Smooth muscle cell (in vitro differentiated cells): ENCODE measurements around the gene SEZ6L2. TPM values are rescaled to one million over a fixed set of nuclear protein-coding genes. Genes with fewer than 3 reads are reported as not detected.
A peak's percentile ranks its signal among the peaks of the same experiment; 100 is the strongest.

ENCODE experiments used
- DNase-seq: peaks from one replicate; lab custom pipeline; 2025; ENCODE audit not compliant: unreplicated experiment; lab: John Stamatoyannopoulos, UW
- H2AFZ ChIP-seq: fragments of 200-600 bp; sonication (generic); 2 replicates; pipeline ENCODE4 v1.6.0; 2016; ENCODE audit warnings: antibody characterized with exemption, low read depth, mild to moderate bottlenecking
- H3F3A ChIP-seq: fragments of 200-600 bp; sonication (generic); 2 replicates; pipeline ENCODE4 v1.6.0; 2017; ENCODE audit warnings: antibody characterized with exemption, low read depth
- H3K27ac ChIP-seq: fragments of 200-600 bp; sonication (generic); 2 replicates; pipeline ENCODE4 v1.5.1; 2016; ENCODE audit warnings: low read depth, mild to moderate bottlenecking
- H3K27me3 ChIP-seq: fragments of 200-600 bp; sonication (generic); 2 replicates; pipeline ENCODE4 v1.6.1; 2016; ENCODE audit warnings: low read depth, mild to moderate bottlenecking
- H3K36me3 ChIP-seq: fragments of 200-600 bp; sonication (generic); 2 replicates; pipeline ENCODE4 v1.5.1; 2016; ENCODE audit warnings: low read depth
- H3K4me1 ChIP-seq: fragments of 200-600 bp; sonication (generic); 2 replicates; pipeline ENCODE4 v1.5.1; 2016; ENCODE audit warnings: low read depth
- H3K4me2 ChIP-seq: fragments of 200-600 bp; sonication (generic); 2 replicates; pipeline ENCODE4 v1.6.0; 2016; ENCODE audit warnings: mild to moderate bottlenecking
- H3K4me3 ChIP-seq: fragments of 200-600 bp; sonication (generic); 2 replicates; pipeline ENCODE4 v1.5.1; 2016; ENCODE audit warnings: mild to moderate bottlenecking
- H3K79me2 ChIP-seq: fragments of 200-600 bp; sonication (generic); 2 replicates; pipeline ENCODE4 v1.6.0; 2016; ENCODE audit warnings: low read depth, mild to moderate bottlenecking
- H3K9ac ChIP-seq: fragments of 200-600 bp; sonication (generic); 2 replicates; pipeline ENCODE4 v1.6.0; 2016; ENCODE audit warnings: low read depth
- H3K9me3 ChIP-seq: fragments of 200-600 bp; sonication (generic); replicated peaks from 2 replicates; pipeline ENCODE4 v1.5.1; 2016; ENCODE audit warnings: low read depth
- H4K20me1 ChIP-seq: fragments of 200-600 bp; sonication (generic); 2 replicates; pipeline ENCODE4 v1.6.0; 2016; ENCODE audit warnings: low read depth
- CTCF ChIP-seq: fragments of 200-600 bp; sonication (generic); IDR thresholded peaks from 2 replicates; pipeline ENCODE4 v1.5.1; 2017; ENCODE audit warnings: borderline replicate concordance, mild to moderate bottlenecking, antibody characterized with exemption; ENCODE audit not compliant: insufficient read depth, poor library complexity, severe bottlenecking
- WGBS: methylation state at CpG from one replicate; pipeline ENCODE4 v1.1.7; 2016; ENCODE audit warnings: low lambda C conversion rate; 5-methylcytosine and 5-hydroxymethylcytosine counted together
- polyA plus RNA-seq: library from polyadenylated mRNA; unstranded; fragments of >200 nt; fragmentation: Nextera tagmentation; extraction: Ambion mirVana; gene quantifications from 2 replicates; pipeline ENCODE4 v1.2.1, GENCODE V29; 2016
- total RNA-seq: library from RNA; depleted of rRNA; stranded (reverse); fragments of >200 nt; gene quantifications from 2 replicates; pipeline ENCODE4 v1.2.3, GENCODE V29; 2014

SEZ6L2 gene
- total and polyA plus RNA-seq, 2 experiments from 2014 or later: 46.1 to 178 TPM

- no peaks in the 10 kb centered on the region for H3K36me3 ChIP-seq
- H3K4me2 ChIP-seq: peak overlapping the region; percentile 71
- peaks cover 66% of the 10 kb centered on the region for H4K20me1 ChIP-seq
- no peak for DNase-seq
- no peaks in the 10 kb centered on the region for H3K9me3 ChIP-seq
- H3K4me1 ChIP-seq: peaks cover 26% of the 10 kb centered on the region
- peaks cover 53% of the 10 kb centered on the region for H3K79me2 ChIP-seq
- peaks cover 16% of the 10 kb centered on the region for H3F3A ChIP-seq
- WGBS: 40% methylated on average over 10 of the region's 10 CpGs
- peak overlapping the region; percentile 52 for H3K9ac ChIP-seq
- peak overlapping the region; percentile 86 for H3K27ac ChIP-seq
- H2AFZ ChIP-seq: no peak overlapping the region
- no peak for TF ChIP-seq CTCF
- no peaks in the 10 kb centered on the region for H3K27me3 ChIP-seq
- no peak overlapping the region for H3K4me3 ChIP-seq
These were observed 74.0 kb downstream of the SEZ6L2 start for GRCh38 chr16:29825145-29826044.

DNA sequence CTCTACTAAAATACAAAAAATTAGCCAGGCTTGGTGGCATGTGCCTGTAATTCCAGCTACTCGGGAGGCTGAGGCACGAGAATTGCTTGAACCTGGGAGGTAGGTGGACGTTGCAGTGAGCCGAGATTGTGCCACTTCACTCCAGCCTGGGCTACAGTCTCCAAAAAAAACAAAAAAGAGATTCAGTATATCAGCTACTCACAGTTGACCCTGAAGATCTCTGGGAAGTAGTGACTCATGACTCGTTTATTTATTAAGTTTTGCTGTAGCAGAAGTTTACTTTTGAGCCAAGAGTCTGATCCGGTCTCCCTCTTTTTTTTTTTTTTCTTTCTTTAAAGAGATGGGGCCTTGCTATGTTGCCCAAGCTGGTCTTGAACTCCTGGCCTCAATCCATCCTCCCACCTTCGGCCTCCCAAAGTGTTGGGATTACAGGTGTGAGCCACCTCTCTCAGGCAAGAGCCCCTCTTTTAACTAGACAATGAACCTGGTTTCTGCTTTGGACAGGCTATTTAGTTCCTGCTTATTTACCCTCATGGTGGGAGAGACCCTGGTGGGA is 74.7 kb downstream of the SEZ6L2 start:
- Histone ChIP-seq H3K27ac (peak overlapping the region; percentile 86), H4K20me1 (peaks cover 59% of the 10 kb centered on the region), H3K4me3 (no peak overlapping the region), H3F3A (peaks cover 21% of the 10 kb centered on the region), H3K9ac (peak overlapping the region; percentile 52), H3K79me2 (peaks cover 56% of the 10 kb centered on the region), H3K9me3 (no peaks in the 10 kb centered on the region), H3K4me2 (peak overlapping the region; percentile 71), H3K27me3 (no peaks in the 10 kb centered on the region), H3K36me3 (no peaks in the 10 kb centered on the region), H2AFZ (no peak overlapping the region), H3K4me1 (peaks cover 26% of the 10 kb centered on the region)
- WGBS: 26% methylated on average over 7 of the region's 7 CpGs
- DNase-seq: no peak
- TF ChIP-seq CTCF: no peak

- peaks cover 30% of the 10 kb centered on the region for H4K20me1 ChIP-seq
- no peaks in the 10 kb centered on the region for H3K27me3 ChIP-seq
- H3K4me1 ChIP-seq: peaks cover 35% of the 10 kb centered on the region
- H3K9ac ChIP-seq: peak overlapping the region; percentile 41
- H3K36me3 ChIP-seq: no peaks in the 10 kb centered on the region
- H3K4me2 ChIP-seq: peak overlapping the region; percentile 93
- peaks cover 28% of the 10 kb centered on the region for H3F3A ChIP-seq
- peak overlapping the region; percentile 86 for H3K27ac ChIP-seq
- no peak for DNase-seq
- TF ChIP-seq CTCF: no peak
- no peak overlapping the region for H2AFZ ChIP-seq
- H3K4me3 ChIP-seq: peak overlapping the region; percentile 59
- no peaks in the 10 kb centered on the region for H3K9me3 ChIP-seq
- peaks cover 61% of the 10 kb centered on the region for H3K79me2 ChIP-seq
- 26% methylated on average over 7 of the region's 7 CpGs for WGBS
These were observed 77.7 kb downstream of the SEZ6L2 start for GRCh38 chr16:29821643-29822115.

Other genes with a start within 250 kb of the SEZ6L2 start
- not detected in 2 replicates for gene SPN, start 236.3 kb downstream of the SEZ6L2 start, total RNA-seq
- not detected in 2 replicates for gene SPN, start 236.3 kb downstream of the SEZ6L2 start, polyA plus RNA-seq
- 67.4 and 69.6 TPM in 2 replicates for gene QPRT, start 220.4 kb downstream of the SEZ6L2 start, total RNA-seq
- 152 and 196 TPM in 2 replicates for gene QPRT, start 220.4 kb downstream of the SEZ6L2 start, polyA plus RNA-seq
- gene C16orf54, start 153.6 kb downstream of the SEZ6L2 start, total RNA-seq: not detected in 2 replicates
- not detected in 2 replicates for gene C16orf54, start 153.6 kb downstream of the SEZ6L2 start, polyA plus RNA-seq
- gene ZG16, start 121.3 kb downstream of the SEZ6L2 start, total RNA-seq: not detected in 2 replicates
- not detected in 2 replicates for gene ZG16, start 121.3 kb downstream of the SEZ6L2 start, polyA plus RNA-seq
- gene KIF22, start 108.8 kb downstream of the SEZ6L2 start, total RNA-seq: 16.0 and 19.8 TPM in 2 replicates
- gene KIF22, start 108.8 kb downstream of the SEZ6L2 start, polyA plus RNA-seq: 33.5 and 35.7 TPM in 2 replicates
- gene MAZ, start 93.0 kb downstream of the SEZ6L2 start, total RNA-seq: 77.2 and 104 TPM in 2 replicates
- gene MAZ, start 93.0 kb downstream of the SEZ6L2 start, polyA plus RNA-seq: 215 and 229 TPM in 2 replicates
- gene PRRT2, start 87.4 kb downstream of the SEZ6L2 start, total RNA-seq: 12.2 and 25.9 TPM in 2 replicates
- gene PRRT2, start 87.4 kb downstream of the SEZ6L2 start, polyA plus RNA-seq: 12.2 and 20.1 TPM in 2 replicates
- 15.6 and 21.1 TPM in 2 replicates for gene PAGR1, start 83.4 kb downstream of the SEZ6L2 start, total RNA-seq
- 34.5 and 44.8 TPM in 2 replicates for gene PAGR1, start 83.4 kb downstream of the SEZ6L2 start, polyA plus RNA-seq
- gene MVP, start 79.1 kb downstream of the SEZ6L2 start, total RNA-seq: 47.5 and 57.4 TPM in 2 replicates
- 110 and 123 TPM in 2 replicates for gene MVP, start 79.1 kb downstream of the SEZ6L2 start, polyA plus RNA-seq
- gene CDIPT, start 36.3 kb downstream of the SEZ6L2 start, total RNA-seq: 61.4 and 63.2 TPM in 2 replicates
- gene CDIPT, start 36.3 kb downstream of the SEZ6L2 start, polyA plus RNA-seq: 90.7 and 118 TPM in 2 replicates
- gene ASPHD1, start 938 bp upstream of the SEZ6L2 start, total RNA-seq: 4.1 and 7.1 TPM in 2 replicates
- 26.1 and 28.8 TPM in 2 replicates for gene ASPHD1, start 938 bp upstream of the SEZ6L2 start, polyA plus RNA-seq
- gene KCTD13, start 26.7 kb upstream of the SEZ6L2 start, total RNA-seq: 8.0 and 16.3 TPM in 2 replicates
- 23.6 and 30.5 TPM in 2 replicates for gene KCTD13, start 26.7 kb upstream of the SEZ6L2 start, polyA plus RNA-seq
- 99.2 and 107 TPM in 2 replicates for gene TMEM219, start 62.5 kb upstream of the SEZ6L2 start, total RNA-seq
- 176 and 186 TPM in 2 replicates for gene TMEM219, start 62.5 kb upstream of the SEZ6L2 start, polyA plus RNA-seq
- 26.2 and 26.8 TPM in 2 replicates for gene TAOK2, start 74.3 kb upstream of the SEZ6L2 start, total RNA-seq
- gene TAOK2, start 74.3 kb upstream of the SEZ6L2 start, polyA plus RNA-seq: 26.0 TPM in 2 replicates
- 11.3 and 17.0 TPM in 2 replicates for gene HIRIP3, start 96.1 kb upstream of the SEZ6L2 start, total RNA-seq
- gene HIRIP3, start 96.1 kb upstream of the SEZ6L2 start, polyA plus RNA-seq: 13.2 and 13.9 TPM in 2 replicates
- gene INO80E, start 96.7 kb upstream of the SEZ6L2 start, total RNA-seq: 92.2 and 181 TPM in 2 replicates
- 17.7 and 19.3 TPM in 2 replicates for gene INO80E, start 96.7 kb upstream of the SEZ6L2 start, polyA plus RNA-seq
- 0.09 TPM in 1 of 2 replicates, not detected in the other for gene DOC2A, start 111.5 kb upstream of the SEZ6L2 start, total RNA-seq
- not detected in 2 replicates for gene DOC2A, start 111.5 kb upstream of the SEZ6L2 start, polyA plus RNA-seq
- not detected in 2 replicates for gene C16orf92, start 123.6 kb upstream of the SEZ6L2 start, total RNA-seq
- not detected in 2 replicates for gene C16orf92, start 123.6 kb upstream of the SEZ6L2 start, polyA plus RNA-seq
- gene TLCD3B, start 131.7 kb upstream of the SEZ6L2 start, total RNA-seq: 0.45 TPM in 1 of 2 replicates, not detected in the other
- gene TLCD3B, start 131.7 kb upstream of the SEZ6L2 start, polyA plus RNA-seq: 0.48 and 1.3 TPM in 2 replicates
- gene ALDOA, start 166.2 kb upstream of the SEZ6L2 start, total RNA-seq: 1,112 and 1,146 TPM in 2 replicates
- gene ALDOA, start 166.2 kb upstream of the SEZ6L2 start, polyA plus RNA-seq: 2,844 and 2,856 TPM in 2 replicates
- gene PPP4C, start 176.4 kb upstream of the SEZ6L2 start, total RNA-seq: 90.2 and 111 TPM in 2 replicates
- gene PPP4C, start 176.4 kb upstream of the SEZ6L2 start, polyA plus RNA-seq: 208 and 224 TPM in 2 replicates
- 0.13 and 2.0 TPM in 2 replicates for gene TBX6, start 192.4 kb upstream of the SEZ6L2 start, total RNA-seq
- 0.50 and 1.6 TPM in 2 replicates for gene TBX6, start 192.4 kb upstream of the SEZ6L2 start, polyA plus RNA-seq
- 32.3 and 37.5 TPM in 2 replicates for gene YPEL3, start 196.7 kb upstream of the SEZ6L2 start, total RNA-seq
- 65.9 and 81.1 TPM in 2 replicates for gene YPEL3, start 196.7 kb upstream of the SEZ6L2 start, polyA plus RNA-seq
- gene GDPD3, start 214.0 kb upstream of the SEZ6L2 start, total RNA-seq: 0.85 TPM in 1 of 2 replicates, not detected in the other
- gene GDPD3, start 214.0 kb upstream of the SEZ6L2 start, polyA plus RNA-seq: 13.4 and 17.1 TPM in 2 replicates
- gene MAPK3, start 223.7 kb upstream of the SEZ6L2 start, total RNA-seq: 34.4 and 60.3 TPM in 2 replicates
- gene MAPK3, start 223.7 kb upstream of the SEZ6L2 start, polyA plus RNA-seq: 20.3 and 22.3 TPM in 2 replicates